HPDE6-E6E7 (cell line): Measurements from ENCODE around the gene CYP27B1.
"Not testable (repeated sequence)": the region's sequence is repeated elsewhere in the genome, so short reads cannot be mapped to it uniquely, and the experiment has no call there.

Source experiments
- DNase-seq: peaks from one replicate; pipeline ENCODE4 v3.0.0; 2011; ENCODE audit warnings: missing footprints; ENCODE audit errors: extremely low spot score

Gene CYP27B1

DNA sequence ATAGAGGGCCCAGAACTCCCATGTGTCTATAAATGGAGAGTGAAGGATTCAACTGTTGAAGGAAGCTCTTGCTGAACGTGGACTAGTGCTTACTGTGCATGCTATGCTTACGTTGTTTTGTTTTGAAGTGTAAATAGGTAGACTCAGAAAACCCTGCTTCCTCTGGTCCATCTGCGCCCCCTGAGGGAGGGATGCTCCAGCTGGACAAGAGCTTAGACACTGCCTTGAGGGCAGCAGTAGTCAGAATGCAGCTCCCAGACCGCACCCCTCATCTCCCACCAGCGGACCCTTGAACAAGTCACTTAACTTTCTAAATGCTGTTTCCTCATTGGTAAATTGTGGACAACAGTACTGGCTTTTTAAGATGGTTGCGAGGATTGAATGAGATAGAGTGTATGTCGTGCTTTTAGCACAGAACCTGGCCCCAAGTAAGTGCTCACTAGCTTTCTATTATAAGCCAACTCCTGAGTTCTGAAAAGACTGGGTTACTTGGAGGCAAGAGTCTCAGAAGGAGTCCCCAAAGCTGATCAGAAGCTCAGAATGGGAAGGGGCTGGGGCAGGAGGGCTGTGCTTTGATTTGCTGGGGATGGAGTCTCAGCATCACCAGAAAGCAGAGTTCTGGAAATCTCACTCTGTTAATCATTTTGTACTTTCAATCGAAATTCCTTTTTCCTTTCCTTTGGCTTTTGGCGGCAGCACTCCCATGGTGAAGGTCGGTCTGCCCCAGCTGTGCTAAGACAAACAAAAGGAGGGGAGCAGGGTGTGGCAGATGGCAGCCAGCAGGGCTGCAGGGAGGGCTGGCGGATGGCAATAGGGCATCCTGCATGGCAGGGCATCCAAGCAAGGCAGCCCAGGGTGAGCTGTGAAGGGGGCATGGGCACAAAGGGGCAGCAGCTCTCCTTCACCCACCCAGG lies 43.9 kb downstream of the CYP27B1 start:
- DNase-seq = no peak

- DNase-seq = not testable (repeated sequence)
Measured at GRCh38 chr12:57721846-57722608, 44.9 kb downstream of the CYP27B1 start.

DNA sequence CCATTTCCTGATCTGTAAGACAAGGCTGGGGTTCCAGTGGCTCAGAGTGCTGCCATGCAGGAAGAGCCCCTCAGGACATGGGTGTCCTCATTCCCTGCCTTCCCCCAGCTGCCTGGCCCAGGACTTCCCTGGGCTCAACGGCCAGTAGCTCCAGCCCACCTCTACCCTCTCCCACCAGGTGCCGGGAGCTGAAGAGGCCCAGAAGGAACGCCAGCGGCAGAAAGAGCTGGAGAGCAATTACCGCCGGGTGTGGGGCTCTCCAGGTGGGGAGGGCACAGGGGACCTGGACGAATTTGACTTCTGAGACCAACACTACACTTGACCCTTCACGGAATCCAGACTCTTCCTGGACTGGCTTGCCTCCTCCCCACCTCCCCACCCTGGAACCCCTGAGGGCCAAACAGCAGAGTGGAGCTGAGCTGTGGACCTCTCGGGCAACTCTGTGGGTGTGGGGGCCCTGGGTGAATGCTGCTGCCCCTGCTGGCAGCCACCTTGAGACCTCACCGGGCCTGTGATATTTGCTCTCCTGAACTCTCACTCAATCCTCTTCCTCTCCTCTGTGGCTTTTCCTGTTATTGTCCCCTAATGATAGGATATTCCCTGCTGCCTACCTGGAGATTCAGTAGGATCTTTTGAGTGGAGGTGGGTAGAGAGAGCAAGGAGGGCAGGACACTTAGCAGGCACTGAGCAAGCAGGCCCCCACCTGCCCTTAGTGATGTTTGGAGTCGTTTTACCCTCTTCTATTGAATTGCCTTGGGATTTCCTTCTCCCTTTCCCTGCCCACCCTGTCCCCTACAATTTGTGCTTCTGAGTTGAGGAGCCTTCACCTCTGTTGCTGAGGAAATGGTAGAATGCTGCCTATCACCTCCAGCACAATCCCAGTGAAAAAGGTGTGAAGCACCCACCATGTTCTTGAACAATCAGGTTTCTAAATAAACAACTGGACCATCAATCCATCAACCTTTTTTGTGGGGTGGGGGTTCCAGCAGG lies 46.0 kb downstream of the CYP27B1 start:
- DNase-seq = no peak

DNA sequence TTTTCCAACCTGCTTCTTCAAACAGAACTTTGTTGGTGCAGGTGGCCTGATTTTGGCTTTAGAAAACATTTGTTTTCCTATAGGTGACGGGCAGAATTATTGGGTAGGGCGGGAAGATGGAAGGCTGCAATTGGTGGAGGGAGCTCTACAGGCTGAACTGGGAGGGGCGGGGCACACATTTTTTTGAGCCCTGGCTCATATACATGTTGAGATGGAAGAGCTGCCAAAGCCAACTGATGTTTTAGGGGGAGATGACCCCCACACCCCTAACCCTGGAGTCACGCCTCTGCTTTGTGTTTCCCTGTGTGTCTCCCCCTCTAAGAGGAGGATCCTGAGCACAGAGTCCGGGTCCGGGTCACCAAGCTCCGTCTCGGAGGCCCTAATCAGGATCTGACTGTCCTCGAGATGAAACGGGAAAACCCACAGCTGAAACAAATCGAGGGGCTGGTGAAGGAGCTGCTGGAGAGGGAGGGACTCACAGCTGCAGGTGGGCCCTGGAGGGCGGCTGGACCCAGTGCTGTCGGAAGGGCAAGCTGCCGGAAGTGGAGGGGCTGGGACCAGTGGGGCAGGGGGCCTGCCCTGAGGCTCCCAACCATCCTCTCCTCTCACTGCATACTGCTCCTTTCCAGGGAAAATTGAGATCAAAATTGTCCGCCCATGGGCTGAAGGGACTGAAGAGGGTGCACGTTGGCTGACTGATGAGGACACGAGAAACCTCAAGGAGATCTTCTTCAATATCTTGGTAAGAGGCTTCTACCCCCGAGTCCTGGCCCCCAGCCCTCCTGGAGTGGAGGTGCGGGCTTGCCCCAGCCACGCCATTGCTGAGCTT lies 46.9 kb downstream of the CYP27B1 start:
- no peak for DNase-seq

DNA sequence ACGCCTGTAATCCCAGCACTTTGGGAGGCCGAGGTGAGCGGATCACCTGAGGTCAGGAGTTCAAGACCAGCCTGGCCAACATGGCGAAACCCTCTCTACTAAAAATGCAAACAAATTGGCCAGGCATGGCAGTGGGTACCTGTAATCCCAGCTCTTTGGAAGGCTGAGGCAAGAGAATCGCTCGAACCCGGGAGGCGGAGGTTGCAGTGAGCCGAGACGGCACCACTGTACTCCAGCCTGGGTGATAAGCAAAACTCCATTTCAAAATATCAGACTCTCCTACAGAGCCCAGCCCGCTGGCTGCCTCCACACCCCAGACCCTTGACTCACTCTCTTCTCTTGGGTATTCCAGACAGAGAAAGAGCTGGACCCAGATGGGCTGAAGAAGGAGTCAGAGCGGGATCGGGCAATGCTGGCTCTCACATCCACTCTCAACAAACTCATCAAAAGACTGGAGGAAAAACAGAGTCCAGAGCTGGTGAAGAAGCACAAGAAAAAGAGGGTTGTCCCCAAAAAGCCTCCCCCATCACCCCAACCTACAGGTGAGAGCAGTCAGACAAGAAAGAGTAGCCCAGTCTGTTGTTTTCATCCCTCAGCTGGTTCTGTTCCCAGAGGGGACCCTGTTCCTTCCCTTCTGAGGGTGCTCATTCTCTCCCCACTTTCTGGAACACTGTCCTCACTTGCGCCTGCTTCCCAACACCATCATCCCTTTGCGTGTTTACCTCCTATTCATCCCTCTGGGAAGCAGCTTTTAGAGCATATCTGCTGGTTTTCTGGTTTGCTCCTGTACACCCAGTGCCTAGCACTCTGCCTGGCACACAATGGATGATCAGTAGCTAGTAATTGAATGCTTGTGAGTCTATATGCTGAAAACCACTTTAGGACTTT lies 48.0 kb downstream of the CYP27B1 start:
- DNase-seq = no peak

- no peak for DNase-seq
Measured at GRCh38 chr12:57717846-57718640, 48.8 kb downstream of the CYP27B1 start.

DNA sequence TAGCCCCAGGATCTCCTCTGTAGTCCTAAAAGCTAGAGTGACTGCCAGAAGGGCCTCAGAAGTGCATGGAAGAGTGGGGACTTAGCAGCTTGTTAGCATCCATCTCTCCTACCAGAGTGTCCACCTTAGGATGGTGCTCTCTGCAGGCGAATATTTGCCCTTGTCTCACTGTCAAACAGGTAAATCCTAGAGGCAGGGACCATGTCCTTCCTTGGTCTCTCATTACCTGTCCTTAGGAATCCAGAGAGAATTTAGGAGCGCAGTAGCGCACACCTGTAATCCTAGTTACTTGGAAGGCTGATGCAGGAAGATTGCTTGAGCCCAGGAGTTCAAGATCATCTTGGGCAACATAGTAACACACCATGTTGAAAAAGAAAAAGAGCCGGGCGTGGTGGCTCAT lies 49.7 kb downstream of the CYP27B1 start:
- DNase-seq = no peak

DNA sequence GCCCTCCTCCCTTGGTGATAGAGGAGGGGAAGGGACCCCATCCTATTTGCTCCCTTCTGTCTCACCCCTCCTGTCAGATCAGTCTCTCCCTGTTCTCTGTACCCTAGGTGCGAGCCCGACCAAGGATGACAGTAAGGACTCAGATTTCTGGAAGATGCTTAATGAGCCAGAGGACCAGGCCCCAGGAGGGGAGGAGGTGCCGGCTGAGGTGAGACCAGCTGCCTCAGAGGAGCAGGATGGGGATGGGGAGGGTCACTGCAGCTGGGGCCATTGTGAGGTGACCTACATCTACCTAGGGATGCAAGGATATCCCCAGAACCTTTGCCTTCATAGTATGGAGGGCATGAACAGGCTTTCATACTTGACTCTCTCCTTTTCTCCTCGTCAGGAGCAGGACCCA lies 50.6 kb downstream of the CYP27B1 start:
- no peak for DNase-seq

DNA sequence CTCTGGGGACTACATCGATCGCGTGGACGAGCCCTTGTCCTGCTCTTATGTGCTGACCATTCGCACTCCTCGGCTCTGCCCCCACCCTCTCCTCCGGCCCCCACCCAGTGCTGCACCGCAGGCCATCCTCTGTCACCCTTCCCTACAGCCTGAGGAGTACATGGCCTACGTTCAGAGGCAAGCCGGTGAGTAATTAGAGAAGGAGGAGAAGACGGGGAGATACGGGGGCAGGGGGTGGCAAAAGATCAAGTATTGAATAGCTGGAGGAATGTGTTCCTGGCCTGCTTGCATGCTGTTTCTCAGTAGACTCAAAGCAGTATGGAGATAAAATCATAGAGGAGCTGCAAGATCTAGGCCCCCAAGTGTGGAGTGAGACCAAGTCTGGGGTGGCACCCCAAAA lies 51.1 kb downstream of the CYP27B1 start:
- DNase-seq = no peak

DNA sequence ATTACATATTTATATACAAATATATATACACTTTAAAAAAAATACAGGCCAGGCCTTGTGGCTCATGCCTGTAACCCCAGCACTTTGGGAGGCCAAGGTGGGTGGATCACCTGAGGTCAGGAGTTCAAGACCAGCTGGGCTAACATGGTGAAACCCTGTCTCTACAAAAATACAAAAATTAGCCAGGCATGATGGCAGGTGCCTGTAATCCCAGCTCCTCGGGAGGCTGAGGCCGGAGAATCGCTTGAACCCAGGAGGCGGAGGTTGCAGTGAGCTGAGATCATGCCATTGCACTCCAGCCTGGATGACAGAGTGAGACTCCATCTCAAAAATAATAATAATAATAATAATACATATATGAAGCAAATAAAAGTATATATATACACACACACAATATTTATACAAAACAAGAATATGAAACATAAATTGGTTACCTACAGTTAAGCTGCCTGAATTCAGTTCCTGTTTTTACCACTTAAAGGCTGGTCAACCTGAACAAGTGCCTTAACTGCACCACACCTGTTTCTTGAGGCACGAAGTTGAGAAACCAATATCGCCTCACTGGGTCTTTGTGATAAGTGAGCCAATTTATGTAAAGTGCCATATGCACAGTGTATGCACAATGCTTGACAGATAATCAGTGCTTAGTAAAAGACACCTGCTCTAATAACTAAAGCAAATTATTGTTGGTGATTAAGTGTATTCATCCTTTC lies 51.7 kb downstream of the CYP27B1 start:
- not testable (repeated sequence) for DNase-seq

DNA sequence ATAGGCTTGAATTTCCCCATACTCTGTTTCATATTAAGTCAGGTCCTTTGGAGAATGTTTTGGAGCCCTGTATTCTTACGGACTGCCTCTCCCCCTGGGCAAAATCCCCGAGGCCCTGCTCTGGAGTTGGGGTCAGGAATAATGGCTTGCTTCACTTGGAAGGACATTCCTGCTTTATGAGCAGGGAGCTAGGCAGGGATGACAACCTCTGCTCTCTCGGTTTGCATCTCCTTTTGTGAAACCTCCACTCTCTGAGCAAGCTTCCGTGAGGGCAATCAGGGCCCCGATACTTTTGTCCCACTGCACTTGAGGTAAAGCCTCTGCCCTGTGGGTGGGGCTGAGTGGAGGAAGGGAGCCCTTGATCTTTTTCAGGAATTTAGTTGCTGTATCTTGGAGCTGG lies 53.7 kb downstream of the CYP27B1 start:
- no peak for DNase-seq

- DNase-seq = no peak
Measured at GRCh38 chr12:57712701-57713100, 54.2 kb downstream of the CYP27B1 start.
